ENCODE data around the gene ITGA2B. TPM values are rescaled to one million over a fixed set of nuclear protein-coding genes. Genes with fewer than 3 reads are reported as not detected.
A peak's percentile ranks its signal among the peaks of the same experiment; 100 is the strongest.
"Not testable (repeated sequence)": the region's sequence is repeated elsewhere in the genome, so short reads cannot be mapped to it uniquely, and the experiment has no call there.

Gene ITGA2B
- total RNA-seq, 1 experiment from 2014 or later, result 6.2 TPM

DNA sequence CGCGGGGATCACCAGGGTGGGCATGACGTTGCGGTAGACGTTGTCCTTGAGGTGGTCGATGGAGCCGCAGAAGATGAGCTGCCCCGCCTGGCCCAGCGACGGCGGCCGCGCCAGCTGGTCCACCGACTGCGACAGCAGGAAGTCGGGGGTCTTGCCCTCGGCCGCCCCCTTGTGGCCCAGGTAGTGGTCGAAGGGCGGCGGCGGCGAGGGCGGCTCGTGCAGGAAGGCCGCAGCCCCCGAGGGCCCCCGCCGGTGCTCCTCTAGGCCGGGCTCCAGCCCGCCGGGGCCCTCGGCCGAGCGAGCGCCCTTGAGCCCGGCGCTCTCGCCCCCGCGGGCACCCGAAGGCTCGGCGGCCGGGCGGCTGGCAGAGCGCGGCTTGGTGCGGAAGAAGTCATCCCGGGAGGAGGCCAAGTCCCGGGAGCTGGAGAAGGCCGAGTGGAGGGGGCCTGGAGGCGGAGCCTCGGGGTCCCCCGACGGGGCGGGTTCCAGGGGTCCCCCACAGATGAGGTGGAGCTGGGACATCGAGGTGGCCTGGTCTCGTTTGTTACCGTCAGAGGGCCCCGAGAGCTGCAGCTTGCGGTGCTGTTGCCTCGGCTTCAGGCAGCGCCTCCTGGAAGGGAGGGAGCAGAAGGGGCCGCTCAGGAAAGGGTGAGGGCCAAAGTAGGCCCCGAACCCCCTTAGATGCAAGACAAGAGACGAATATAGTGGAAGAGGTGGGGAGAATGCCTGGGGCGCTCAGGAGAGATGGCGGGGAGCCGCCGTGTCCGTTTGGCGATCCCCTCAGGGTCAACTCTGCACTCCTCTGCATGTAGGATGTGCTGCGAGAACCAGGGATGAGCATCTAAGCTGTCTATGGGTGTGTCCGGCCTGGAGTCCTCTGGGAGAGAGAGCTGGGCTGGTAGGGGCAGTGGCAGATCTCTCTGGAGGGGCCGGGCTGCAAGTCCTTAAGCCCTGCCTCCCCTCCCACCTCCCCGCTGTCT lies 34.6 kb downstream of the ITGA2B start:
- H3K27me3 ChIP-seq (ENCODE audit: control insufficient read depth, insufficient read depth, low read length), result peaks cover 4% of the 10 kb centered on the region; the same call in 1 of the 2 replicates
- H3K4me3 ChIP-seq (ENCODE audit: insufficient read depth, low read depth, low read length), result peak overlapping the region; percentile 59
- DNase-seq, result peak; percentile 98
- peaks cover 2% of the 10 kb centered on the region for H3K36me3 ChIP-seq (replicated peaks; ENCODE audit: control insufficient read depth, insufficient read depth, low read length)

DNA sequence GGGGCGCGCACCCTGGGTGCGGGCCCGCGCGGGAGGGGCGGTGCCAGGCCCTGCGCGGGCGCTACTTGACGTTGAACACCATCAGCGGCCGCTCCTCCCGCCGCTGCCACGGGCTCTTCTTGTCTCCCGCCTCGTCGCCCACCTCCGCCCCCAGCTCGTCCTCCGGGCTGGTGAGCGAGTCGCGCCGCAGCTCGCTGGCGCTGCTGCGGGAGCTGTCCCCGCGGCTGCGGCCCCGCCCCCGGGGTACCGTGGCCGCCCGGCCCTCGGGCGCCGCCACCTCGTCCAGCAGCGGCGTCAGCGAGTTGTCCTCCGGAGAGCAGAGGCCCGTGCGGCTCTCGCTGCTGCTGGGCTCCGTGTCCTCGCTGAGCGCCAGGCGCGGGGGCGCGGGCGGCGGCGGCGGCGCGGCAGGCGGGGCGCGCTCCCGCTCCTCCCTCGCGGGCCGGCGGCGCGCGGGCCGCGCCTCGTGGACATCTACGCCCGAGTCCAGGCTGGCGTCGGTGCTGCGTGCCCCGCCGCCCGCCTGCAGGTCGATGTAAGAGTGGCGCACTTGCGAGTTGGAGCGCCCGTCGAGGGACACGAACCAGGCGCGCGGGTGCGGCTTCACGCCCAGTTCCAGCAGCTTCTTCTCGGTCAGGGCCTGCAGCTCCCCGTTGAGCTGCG lies 35.6 kb downstream of the ITGA2B start:
- Histone ChIP-seq H3K27me3 (ENCODE audit: control insufficient read depth, insufficient read depth, low read length) (peaks cover 4% of the 10 kb centered on the region; the same call in 1 of the 2 replicates), H3K4me3 (ENCODE audit: insufficient read depth, low read depth, low read length) (peak overlapping the region; percentile 59), H3K36me3 (replicated peaks; ENCODE audit: control insufficient read depth, insufficient read depth, low read length) (peaks cover 2% of the 10 kb centered on the region)
- peak; percentile 92 for DNase-seq

- H3K4me3 ChIP-seq (ENCODE audit: insufficient read depth, low read depth, low read length), result peak overlapping the region; percentile 59
- H3K27me3 ChIP-seq (ENCODE audit: control insufficient read depth, insufficient read depth, low read length), result peaks cover 4% of the 10 kb centered on the region; the same call in 1 of the 2 replicates
- peaks cover 2% of the 10 kb centered on the region for H3K36me3 ChIP-seq (replicated peaks; ENCODE audit: control insufficient read depth, insufficient read depth, low read length)
- DNase-seq, result peak; percentile 42
Observed at GRCh38 chr17:44352828-44353671, 36.4 kb downstream of the ITGA2B start.

GRCh38 chr17:44351961-44352827 lies 37.3 kb downstream of the ITGA2B start:
- peaks cover 2% of the 10 kb centered on the region for H3K36me3 ChIP-seq (replicated peaks; ENCODE audit: control insufficient read depth, insufficient read depth, low read length)
- peaks cover 4% of the 10 kb centered on the region; the same call in 1 of the 2 replicates for H3K27me3 ChIP-seq (ENCODE audit: control insufficient read depth, insufficient read depth, low read length)
- H3K4me3 ChIP-seq (ENCODE audit: insufficient read depth, low read depth, low read length), result no peak overlapping the region
- peak; percentile 57 for DNase-seq

DNA sequence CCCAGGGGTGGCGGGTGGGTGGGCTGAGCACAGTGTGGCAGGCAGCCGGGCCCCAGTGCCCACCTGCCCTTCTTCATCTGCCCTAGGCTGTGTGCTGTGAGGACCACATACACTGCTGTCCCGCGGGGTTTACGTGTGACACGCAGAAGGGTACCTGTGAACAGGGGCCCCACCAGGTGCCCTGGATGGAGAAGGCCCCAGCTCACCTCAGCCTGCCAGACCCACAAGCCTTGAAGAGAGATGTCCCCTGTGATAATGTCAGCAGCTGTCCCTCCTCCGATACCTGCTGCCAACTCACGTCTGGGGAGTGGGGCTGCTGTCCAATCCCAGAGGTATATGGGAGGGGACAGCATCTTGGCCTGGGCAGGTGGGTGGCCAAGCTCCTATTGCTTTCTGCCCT lies 38.0 kb downstream of the ITGA2B start:
- peaks cover 4% of the 10 kb centered on the region; the same call in 1 of the 2 replicates for H3K27me3 ChIP-seq (ENCODE audit: control insufficient read depth, insufficient read depth, low read length)
- peaks cover 2% of the 10 kb centered on the region for H3K36me3 ChIP-seq (replicated peaks; ENCODE audit: control insufficient read depth, insufficient read depth, low read length)
- no peak overlapping the region for H3K4me3 ChIP-seq (ENCODE audit: insufficient read depth, low read depth, low read length)
- DNase-seq, result peak; percentile 33

- DNase-seq, result peak; percentile 94
- H3K36me3 ChIP-seq (replicated peaks; ENCODE audit: control insufficient read depth, insufficient read depth, low read length), result peaks cover 2% of the 10 kb centered on the region
- H3K27me3 ChIP-seq (ENCODE audit: control insufficient read depth, insufficient read depth, low read length), result peaks cover 4% of the 10 kb centered on the region; the same call in 1 of the 2 replicates
- no peak overlapping the region for H3K4me3 ChIP-seq (ENCODE audit: insufficient read depth, low read depth, low read length)
Observed at GRCh38 chr17:44350733-44351226, 38.7 kb downstream of the ITGA2B start.

- Histone ChIP-seq H3K27me3 (ENCODE audit: control insufficient read depth, insufficient read depth, low read length) (peaks cover 4% of the 10 kb centered on the region; the same call in 1 of the 2 replicates), H3K36me3 (replicated peaks; ENCODE audit: control insufficient read depth, insufficient read depth, low read length) (peaks cover 2% of the 10 kb centered on the region), H3K4me3 (ENCODE audit: insufficient read depth, low read depth, low read length) (no peak overlapping the region)
- DNase-seq, result peak; percentile 35
Observed at GRCh38 chr17:44349553-44350070, 39.8 kb downstream of the ITGA2B start.

GRCh38 chr17:44348988-44349364 lies 40.5 kb downstream of the ITGA2B start:
- Histone ChIP-seq H3K36me3 (replicated peaks; ENCODE audit: control insufficient read depth, insufficient read depth, low read length) (peaks cover 2% of the 10 kb centered on the region), H3K27me3 (ENCODE audit: control insufficient read depth, insufficient read depth, low read length) (peaks cover 4% of the 10 kb centered on the region; the same call in 1 of the 2 replicates), H3K4me3 (ENCODE audit: insufficient read depth, low read depth, low read length) (no peak overlapping the region)
- DNase-seq, result peak; percentile 21

DNA sequence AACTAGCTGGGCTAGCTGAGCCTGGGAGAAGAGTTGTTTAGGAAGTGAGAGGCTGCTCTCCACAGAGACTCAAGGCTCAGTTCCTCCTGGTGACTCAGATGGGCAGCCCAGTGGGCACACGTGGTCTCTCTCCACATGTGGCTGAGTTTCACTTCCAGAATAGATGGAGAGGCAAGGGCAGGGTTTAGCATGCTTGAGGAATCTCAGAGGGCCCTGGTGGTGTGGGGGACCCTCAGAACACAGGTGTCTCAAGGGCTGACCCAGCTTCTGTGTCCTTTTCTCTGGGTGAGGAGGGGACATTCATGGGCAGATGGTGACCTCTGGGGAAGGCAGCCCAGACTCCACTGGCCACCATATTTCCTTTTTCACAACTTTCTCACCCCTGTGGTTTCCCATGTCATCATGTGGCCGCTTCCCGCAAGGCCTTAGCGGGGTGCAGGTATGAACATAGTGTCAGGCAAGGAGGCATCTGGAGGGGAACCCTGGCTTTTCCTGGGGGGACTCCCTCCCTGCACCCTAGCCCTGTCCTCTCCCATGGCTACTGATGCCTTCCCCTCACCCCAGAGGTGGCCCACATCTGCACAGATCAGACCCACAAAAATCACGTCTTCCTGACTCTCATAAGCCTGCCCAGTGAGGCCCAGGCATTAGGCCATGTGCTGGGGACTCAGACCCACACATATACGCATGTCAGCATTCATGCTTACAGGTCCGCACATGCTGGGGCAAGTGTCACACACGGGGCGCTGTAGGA lies 41.0 kb downstream of the ITGA2B start:
- Histone ChIP-seq H3K27me3 (ENCODE audit: control insufficient read depth, insufficient read depth, low read length) (peaks cover 4% of the 10 kb centered on the region; the same call in 1 of the 2 replicates), H3K4me3 (ENCODE audit: insufficient read depth, low read depth, low read length) (no peak overlapping the region), H3K36me3 (replicated peaks; ENCODE audit: control insufficient read depth, insufficient read depth, low read length) (peaks cover 2% of the 10 kb centered on the region)
- peak; percentile 16 for DNase-seq

GRCh38 chr17:44347206-44348055 lies 42.0 kb downstream of the ITGA2B start:
- H3K27me3 ChIP-seq (ENCODE audit: control insufficient read depth, insufficient read depth, low read length); H3K4me3 ChIP-seq (ENCODE audit: insufficient read depth, low read depth, low read length); DNase-seq; H3K36me3 ChIP-seq (replicated peaks; ENCODE audit: control insufficient read depth, insufficient read depth, low read length): not testable (repeated sequence)

GRCh38 chr17:44346064-44346844 lies 43.2 kb downstream of the ITGA2B start:
- Histone ChIP-seq H3K4me3 (ENCODE audit: insufficient read depth, low read depth, low read length) (peak overlapping the region; percentile 77; the same call in 1 of the 2 replicates), H3K36me3 (replicated peaks; ENCODE audit: control insufficient read depth, insufficient read depth, low read length) (no peaks in the 10 kb centered on the region; the same call in 1 of the 2 replicates), H3K27me3 (ENCODE audit: control insufficient read depth, insufficient read depth, low read length) (peaks cover 2% of the 10 kb centered on the region; the same call in 1 of the 2 replicates)
- DNase-seq, result no peak
